HepG2 (cell line): Measurements from ENCODE around the gene SLC15A5. TPM values are rescaled to one million over a fixed set of nuclear protein-coding genes. Genes with fewer than 3 reads are reported as not detected.

Experiments
- ATAC-seq: fragments of 200-7000 bp; cut with Tn5 transposase; 3 replicates; pipeline ENCODE4 v1.9.1; 2020; ENCODE audit warnings: mild to moderate bottlenecking, moderate library complexity
- BruUV-seq: library from RNA; stranded (reverse); fragments of 400-500 nt; replicated peaks from 2 replicates; lab custom pipeline; 2021; lab: Mats Ljungman, UMichigan
- CTCF ChIA-PET: fragments of 300-600 bp; formaldehyde crosslinking; extraction: SDS; loops from one replicate; lab custom pipeline; 2021; ENCODE audit warnings: low total read pairs, inconsistent platforms, low intra/inter-chr PET ratio; lab: Yijun Ruan, JAX
- POLR2A ChIA-PET: fragments of 350-600 bp; sonication (Branson Sonifier 250); formaldehyde crosslinking; loops from one replicate; lab custom pipeline; 2020; ENCODE audit warnings: antibody characterized with exemption, inconsistent platforms; lab: Yijun Ruan, JAX
- DNase-seq: peaks from one replicate; pipeline ENCODE4 v3.0.0-alpha.2; 2015; ENCODE audit warnings: low spot score
- FAIRE-seq: peaks from 3 replicates; lab custom pipeline; 2011; peaks lifted over from hg19 to GRCh38; lab: Jason Lieb, UNC
- H2AFZ ChIP-seq: one replicate; pipeline ENCODE4 v1.6.1; 2011; ENCODE audit warnings: low read length, inconsistent platforms
- H3K27ac ChIP-seq: fragments of 300-600 bp; 3 replicates; pipeline ENCODE4 v1.8.0; 2011; ENCODE audit warnings: mixed run types, mild to moderate bottlenecking, mixed read lengths, low read length, inconsistent platforms; ENCODE audit not compliant: insufficient read depth; ENCODE audit errors: extremely low read length
- H3K27me3 ChIP-seq, 2 experiments: fragments of 200-600 bp in 1 of 2; 2 replicates in 1 of 2; 3 replicates in 1 of 2; pipeline versions ENCODE4 v1.6.0 to v1.8.0; 2011; ENCODE audit warnings: low read length in 2 of 2, mild to moderate bottlenecking in 2 of 2, moderate library complexity in 2 of 2, inconsistent platforms in 1 of 2; ENCODE audit not compliant: insufficient read depth in 2 of 2, control insufficient read depth in 1 of 2
- H3K36me3 ChIP-seq, 2 experiments: fragments of 200-600 bp in 1 of 2; replicated peaks in 1 of 2; 2 replicates in 1 of 2; 3 replicates in 1 of 2; pipeline versions ENCODE4 v1.5.1 to v1.8.0; 2011; ENCODE audit warnings: low read length in 2 of 2, inconsistent platforms in 1 of 2; ENCODE audit not compliant: insufficient read depth in 2 of 2, control insufficient read depth in 1 of 2
- H3K4me1 ChIP-seq: 2 replicates; pipeline ENCODE4 v1.5.1; 2012; ENCODE audit warnings: low read length, inconsistent platforms; ENCODE audit not compliant: insufficient read depth
- H3K4me2 ChIP-seq: 2 replicates; pipeline ENCODE4 v1.6.0; 2011; ENCODE audit warnings: low read depth, low read length, inconsistent platforms
- H3K4me3 ChIP-seq, 3 experiments: fragments of 200-600 bp in 1 of 3; sonication (generic), shearing (Covaris generic) in 1 of 3; replicated peaks in 1 of 3; 2 replicates each; pipeline ENCODE4 v1.5.1; 2011 to 2016; ENCODE audit warnings: low read length in 3 of 3, inconsistent platforms in 2 of 3, low read depth in 2 of 3, mild to moderate bottlenecking in 2 of 3, control low read depth in 1 of 3, mixed read lengths in 1 of 3; ENCODE audit not compliant: insufficient read depth in 1 of 3
- H3K79me2 ChIP-seq: one replicate; pipeline ENCODE4 v1.6.1; 2011; ENCODE audit warnings: low read length, inconsistent platforms; ENCODE audit not compliant: insufficient read depth
- H3K9ac ChIP-seq: 2 replicates; pipeline ENCODE4 v1.6.0; 2011; ENCODE audit warnings: mild to moderate bottlenecking, low read depth, low read length, inconsistent platforms; ENCODE audit not compliant: insufficient read depth
- H3K9me3 ChIP-seq: 2 replicates; pipeline ENCODE4 v1.5.1; 2012; ENCODE audit warnings: mild to moderate bottlenecking, low read length
- H4K20me1 ChIP-seq: 2 replicates; pipeline ENCODE4 v1.6.0; 2011; ENCODE audit warnings: inconsistent platforms, mild to moderate bottlenecking, low read length, moderate library complexity; ENCODE audit not compliant: insufficient read depth
- BCL3 ChIP-seq: sonication (generic); formaldehyde crosslinking; IDR thresholded peaks from 2 replicates; pipeline ENCODE4 v1.5.1; 2020; ENCODE audit warnings: mild to moderate bottlenecking, missing genetic modification reagents, moderate library complexity
- CEBPG ChIP-seq: IDR thresholded peaks from 2 replicates; pipeline ENCODE4 v1.6.1; 2016
- FOXK1 ChIP-seq: sonication (generic); formaldehyde crosslinking; IDR thresholded peaks from 2 replicates; pipeline ENCODE4 v1.4.0; 2020; ENCODE audit warnings: low read depth, missing genetic modification reagents, borderline replicate concordance
- NFYC ChIP-seq: IDR thresholded peaks from 2 replicates; pipeline ENCODE4 v1.6.1; 2016; ENCODE audit warnings: missing genetic modification reagents, missing compliant biosample characterization
- NR2F6 ChIP-seq, 2 experiments: IDR thresholded peaks; 2 replicates each; pipeline ENCODE4 v1.6.1; 2016; ENCODE audit warnings: antibody characterized with exemption in 1 of 2, mild to moderate bottlenecking in 1 of 2
- PLRG1 ChIP-seq: fragments of 450-650 bp; conservative IDR thresholded peaks from 2 replicates; pipeline ENCODE4 v1.6.1; 2016
- POGK ChIP-seq: sonication (generic); formaldehyde crosslinking; conservative IDR thresholded peaks from 2 replicates; pipeline ENCODE4 v1.8.0; 2022; ENCODE audit warnings: mild to moderate bottlenecking, moderate library complexity, missing genetic modification reagents
- POLR2A ChIP-seq, 2 experiments: IDR thresholded peaks; 2 replicates each; pipeline ENCODE4 v1.6.1; 2011; ENCODE audit warnings: low read depth in 2 of 2, low read length in 2 of 2, mild to moderate bottlenecking in 1 of 2, moderate library complexity in 1 of 2; ENCODE audit not compliant: insufficient read depth in 1 of 2
- RORA ChIP-seq: sonication (generic); formaldehyde crosslinking; IDR thresholded peaks from 2 replicates; pipeline ENCODE4 v1.5.0; 2020; ENCODE audit warnings: mild to moderate bottlenecking, missing genetic modification reagents, moderate library complexity
- SNAPC4 ChIP-seq: sonication (generic); formaldehyde crosslinking; IDR thresholded peaks from 2 replicates; pipeline ENCODE4 v1.4.0; 2020; ENCODE audit warnings: mild to moderate bottlenecking, missing genetic modification reagents
- ZFP36L2 ChIP-seq: sonication (generic); formaldehyde crosslinking; IDR thresholded peaks from 2 replicates; pipeline ENCODE4 v1.4.0; 2020; ENCODE audit warnings: missing genetic modification reagents
- WGBS: methylation state at CpG from one replicate; pipeline ENCODE4 v1.1.6; 2017; ENCODE audit warnings: low lambda C conversion rate; 5-methylcytosine and 5-hydroxymethylcytosine counted together
- in situ Hi-C: cut with HindIII; loops from 2 replicates; pipeline ENCODE4 v1.10.0; 2017; ENCODE audit warnings: low pct_unique_long_range_greater_than_20kb; ENCODE audit not compliant: extremely low pct_ligation_motif_present
- intact Hi-C: fragments of 100-400 bp; cut with micrococcal nuclease; formaldehyde crosslinking; loops from one replicate; pipeline ENCODE4 v1.10.0; 2022; ENCODE audit not compliant: unreplicated experiment
- polyA plus RNA-seq, 8 experiments: library from polyadenylated mRNA; depleted of rRNA in 3 of 8; stranded (reverse) in 7 of 8; unstranded in 1 of 8; fragments of >200 nt; fragmentation: Illumina TruSeq in 4 of 8; extraction: Trizol in 4 of 8; gene quantifications; 2 replicates each; pipeline versions ENCODE4 v1.2.1 to v1.2.3, GENCODE V29; 2011 to 2016; ENCODE audit warnings: low read depth in 4 of 8, missing spikeins in 1 of 8, mixed read lengths in 1 of 8; ENCODE audit not compliant: insufficient read depth in 1 of 8
- total RNA-seq, 5 experiments: library from RNA; depleted of rRNA; stranded (reverse); fragments of >200 nt; fragmentation: Illumina TruSeq; extraction: Trizol; gene quantifications; 2 replicates each; pipeline ENCODE4 v1.2.3, GENCODE V29; 2016; ENCODE audit warnings: low read depth in 1 of 5

SLC15A5 gene
- total and polyA plus RNA-seq, 2 of the 13 experiments (the other 11 are each of a cell fraction or from before 2014, with no cell fraction given) = not detected

GRCh38 chr12:16281157-16281556, 3.7 kb upstream of the SLC15A5 start:
- Histone ChIP-seq H3K79me2 (no peaks in the 10 kb centered on the region), H3K27me3 (no peaks in the 10 kb centered on the region), H3K9ac (no peak overlapping the region), H2AFZ (no peak overlapping the region), H3K9me3 (no peaks in the 10 kb centered on the region), H3K4me2 (no peak overlapping the region), H3K27ac (no peak overlapping the region), H3K4me1 (no peaks in the 10 kb centered on the region), H4K20me1 (no peaks in the 10 kb centered on the region), H3K4me3 (no peak overlapping the region), H3K36me3 (no peaks in the 10 kb centered on the region)
- in situ Hi-C loops = no loop called here
- ChIA-PET CTCF (no interaction called here), POLR2A (no interaction called here)
- no peak for ATAC-seq
- WGBS = 2% methylated on average over 3 of the region's 3 CpGs
- DNase-seq = no peak
- FAIRE-seq = no peak
- no TSS peak for BruUV-seq
- intact Hi-C loops = no loop called here
- no peak for TF ChIP-seq POLR2A (IDR thresholded peaks at IDR 0.05; ENCODE audit: insufficient read depth in 1 of 2, low read depth in 2 of 2, low read length in 2 of 2)
- no peak for TF ChIP-seq FOXK1 (CRISPR knock-in tag)
- no peak for TF ChIP-seq NR2F6 (IDR thresholded peaks at IDR 0.05)
- no peak for TF ChIP-seq NR2F6 (CRISPR knock-in tag; IDR thresholded peaks at IDR 0.05)
- TF ChIP-seq ZFP36L2 (CRISPR knock-in tag) = no peak
- no peak for TF ChIP-seq NFYC (CRISPR knock-in tag)
- no peak for TF ChIP-seq POGK (CRISPR knock-in tag)
- no peak for TF ChIP-seq CEBPG
- TF ChIP-seq RORA (CRISPR knock-in tag) = no peak
- no peak for TF ChIP-seq PLRG1
- no peak for TF ChIP-seq BCL3 (CRISPR knock-in tag)
- no peak for TF ChIP-seq SNAPC4 (CRISPR knock-in tag)
